K562 (cell line): ENCODE data around the gene PGGHG. TPM values are rescaled to one million over a fixed set of nuclear protein-coding genes. Genes with fewer than 3 reads are reported as not detected.

Source experiments
- ATF1 ChIP-seq, 2 experiments: fragments of 450-650 bp in 1 of 2; IDR thresholded peaks; 2 replicates each; pipeline ENCODE4 v1.6.1; 2016; ENCODE audit warnings: missing compliant biosample characterization in 1 of 2, missing genetic modification characterization in 1 of 2
- CCAR2 ChIP-seq: fragments of 200-400 bp; formaldehyde crosslinking; IDR thresholded peaks from 2 replicates; pipeline ENCODE4 v1.6.1; 2017; ENCODE audit warnings: mild to moderate bottlenecking, low read depth, low read length
- CXXC5 ChIP-seq: fragments of 250-450 bp; sonication (Bioruptor Pico); IDR thresholded peaks from 2 replicates; pipeline ENCODE4 v1.8.0; 2022; ENCODE audit warnings: inconsistent platforms, mild to moderate bottlenecking, moderate library complexity
- DMBX1 ChIP-seq: fragments of 250-450 bp; sonication (Bioruptor Pico); IDR thresholded peaks from 2 replicates; pipeline ENCODE4 v1.8.0; 2022; ENCODE audit warnings: inconsistent platforms, mild to moderate bottlenecking, moderate library complexity, borderline replicate concordance
- ETV5 ChIP-seq: sonication (generic); formaldehyde crosslinking; IDR thresholded peaks from 2 replicates; pipeline ENCODE4 v1.4.0; 2020; ENCODE audit warnings: low read depth, mild to moderate bottlenecking, missing genetic modification reagents
- FOSL1 ChIP-seq: fragments of 200-800 bp; sonication (Bioruptor generic); conservative IDR thresholded peaks from 2 replicates; pipeline ENCODE4 v1.6.1; 2016; ENCODE audit warnings: missing genetic modification characterization, missing compliant biosample characterization
- HDAC3 ChIP-seq: fragments of 450-650 bp; IDR thresholded peaks from 2 replicates; pipeline ENCODE4 v1.6.1; 2018; ENCODE audit warnings: borderline replicate concordance, mild to moderate bottlenecking, moderate library complexity; ENCODE audit not compliant: partially characterized antibody
- MAFF ChIP-seq: IDR thresholded peaks from 2 replicates; pipeline ENCODE4 v1.6.1; 2012; ENCODE audit warnings: low read length, improper control_type of control experiment
- MAZ ChIP-seq, 2 experiments: fragments of 450-650 bp in 1 of 2; sonication (generic) in 1 of 2; formaldehyde crosslinking; IDR thresholded peaks in 1 of 2; conservative IDR thresholded peaks in 1 of 2; 2 replicates each; pipeline versions ENCODE4 v1.4.0 to v1.5.0; 2020; ENCODE audit warnings: mild to moderate bottlenecking in 1 of 2, missing genetic modification reagents in 1 of 2
- MNT ChIP-seq, 2 experiments: fragments of 450-650 bp; conservative IDR thresholded peaks; 2 replicates each; pipeline ENCODE4 v1.6.1; 2017; ENCODE audit warnings: mild to moderate bottlenecking in 2 of 2, moderate library complexity in 2 of 2
- MYC ChIP-seq, 2 experiments: fragments of 250-450 bp in 1 of 2; sonication (Bioruptor Pico) in 1 of 2; IDR thresholded peaks; 2 replicates each; pipeline versions ENCODE4 v1.5.1 to v1.6.1; 2012 to 2021; ENCODE audit warnings: low read depth in 2 of 2, borderline replicate concordance in 1 of 2, improper control_type of control experiment in 1 of 2, low read length in 1 of 2, mild to moderate bottlenecking in 1 of 2, moderate library complexity in 1 of 2
- SMARCB1 ChIP-seq: IDR thresholded peaks from 2 replicates; pipeline ENCODE4 v1.6.1; 2011; ENCODE audit warnings: improper control_type of control experiment, low read depth; ENCODE audit not compliant: insufficient read length
- SUPT5H ChIP-seq: fragments of 450-650 bp; IDR thresholded peaks from 2 replicates; pipeline ENCODE4 v1.6.1; 2016
- U2AF2 ChIP-seq: fragments of 200-400 bp; formaldehyde crosslinking; optimal IDR thresholded peaks from 2 replicates; pipeline ENCODE3; 2017; ENCODE audit warnings: low read depth, mild to moderate bottlenecking, low read length
- ZBTB49 ChIP-seq: sonication (generic); formaldehyde crosslinking; IDR thresholded peaks from 2 replicates; pipeline ENCODE4 v1.8.0; 2022; ENCODE audit warnings: missing genetic modification reagents, mild to moderate bottlenecking, borderline replicate concordance
- ZBTB7A ChIP-seq: IDR thresholded peaks from 2 replicates; pipeline ENCODE4 v1.6.1; 2011; ENCODE audit warnings: low read depth, mild to moderate bottlenecking, low read length, moderate library complexity, borderline replicate concordance; ENCODE audit not compliant: control insufficient read depth
- ZSCAN32 ChIP-seq: fragments of 450-650 bp; formaldehyde crosslinking; IDR thresholded peaks from 2 replicates; pipeline ENCODE4 v1.4.0; 2020; ENCODE audit warnings: mild to moderate bottlenecking, moderate library complexity
- polyA plus RNA-seq, 8 experiments: library from polyadenylated mRNA; depleted of rRNA in 4 of 8; stranded (reverse) in 5 of 8; unstranded in 3 of 8; fragments of >200 nt; fragmentation: Nextera tagmentation in 2 of 8; fragmentation: Illumina TruSeq in 1 of 8; extraction: Ambion mirVana in 2 of 8; extraction: Trizol in 1 of 8; gene quantifications; 2 replicates each; pipeline versions ENCODE4 v1.2.1 to v1.2.3, GENCODE V29; 2011 to 2014; ENCODE audit warnings: inconsistent platforms in 1 of 8, missing spikeins in 1 of 8
- total RNA-seq, 7 experiments: library from RNA; depleted of rRNA in 6 of 7; stranded (reverse); fragments of >200 nt in 6 of 7; fragmentation: Illumina TruSeq in 2 of 7; extraction: Trizol in 2 of 7; gene quantifications; 2 replicates each; pipeline versions ENCODE4 v1.2.1 to v1.2.3, GENCODE V29; 2011 to 2021; ENCODE audit warnings: low replicate concordance in 1 of 7

PGGHG gene
- total and polyA plus RNA-seq, 9 of the 15 experiments (the other 6 are each of a cell fraction or from before 2014, with no cell fraction given): 0.38 to 85.1 (median 18.1) TPM

GRCh38 chr11:297586-298405 lies 8.9 kb downstream of the PGGHG start (continued):
- TF ChIP-seq ZBTB49 (CRISPR knock-in tag) (no peak), ZSCAN32 (CRISPR knock-in tag) (no peak), SUPT5H (0 out of 2 replicates have a peak, but pooled peaks have one; percentile 31), MYC (IDR thresholded peaks at IDR 0.05; ENCODE audit: low read depth, low read length) (peak; percentile 73), MYC (CRISPR knock-in tag; IDR thresholded peaks at IDR 0.05; ENCODE audit: borderline replicate concordance, low read depth) (no peak), DMBX1 (CRISPR knock-in tag) (no peak), CCAR2 (no peak), ATF1 (CRISPR knock-in tag; IDR thresholded peaks at IDR 0.05) (no peak), ATF1 (tag; IDR thresholded peaks at IDR 0.05) (peak; percentile 31; the same call in 1 of the 2 replicates), HDAC3 (no peak), ETV5 (CRISPR knock-in tag) (no peak), U2AF2 (no peak), SMARCB1 (peak; percentile 66), MNT (conservative IDR thresholded peaks at IDR 0.05) (peak in 1 of 2 experiments; percentile 78), CXXC5 (peak; percentile 70), ZBTB7A (0 out of 2 replicates have a peak, but pooled peaks have one; percentile 4), MAFF (no peak), MAZ (CRISPR knock-in tag; conservative IDR thresholded peaks at IDR 0.05 in 1 of 2, IDR thresholded peaks at IDR 0.05 in 1 of 2) (0 out of 4 replicates have a peak, but pooled peaks of 1 of the 2 experiments have one; percentile 57), FOSL1 (tag) (no peak)
